HCT116 (cell line): Measurements from ENCODE around the gene CELF3.

Experiments used
- CBX3 ChIP-seq: IDR thresholded peaks from 2 replicates; pipeline ENCODE4 v1.6.1; 2012; ENCODE audit warnings: low read depth
- CTCF ChIP-seq, 3 experiments: fragments of 200-600 bp in 1 of 3; sonication (generic) in 1 of 3; IDR thresholded peaks in 2 of 3; conservative IDR thresholded peaks in 1 of 3; 2 replicates each; pipeline ENCODE4 v1.5.1; 2012 to 2017; ENCODE audit warnings: low read depth in 2 of 3, low read length in 2 of 3, antibody characterized with exemption in 1 of 3, borderline replicate concordance in 1 of 3, control low read depth in 1 of 3, mild to moderate bottlenecking in 1 of 3, mixed read lengths in 1 of 3, mixed run types in 1 of 3, moderate library complexity in 1 of 3; ENCODE audit not compliant: insufficient read depth in 1 of 3
- EGR1 ChIP-seq: IDR thresholded peaks from 2 replicates; pipeline ENCODE4 v1.6.1; 2012; ENCODE audit warnings: low read depth
- EZH2 ChIP-seq: fragments of 200-600 bp; sonication (generic); IDR thresholded peaks from 2 replicates; pipeline ENCODE4 v1.6.1; 2017; ENCODE audit warnings: antibody characterized with exemption, mixed run types
- EZH2phosphoT487 ChIP-seq: fragments of 200-600 bp; IDR thresholded peaks from 2 replicates; pipeline ENCODE4 v1.6.1; 2018; ENCODE audit warnings: antibody characterized with exemption, borderline replicate concordance
- FOSL1 ChIP-seq: IDR thresholded peaks from 2 replicates; pipeline ENCODE4 v1.6.1; 2012; ENCODE audit warnings: low read depth
- POLR2A ChIP-seq: IDR thresholded peaks from 2 replicates; pipeline ENCODE4 v1.7.0; 2011; ENCODE audit warnings: borderline replicate concordance; ENCODE audit not compliant: insufficient read depth, insufficient read length; ENCODE audit errors: extremely low read depth
- RAD21 ChIP-seq: IDR thresholded peaks from 2 replicates; pipeline ENCODE4 v1.6.1; 2012; ENCODE audit warnings: low read depth, mild to moderate bottlenecking
- SIN3A ChIP-seq: IDR thresholded peaks from 2 replicates; pipeline ENCODE4 v1.6.1; 2012; ENCODE audit warnings: low read depth
- SP1 ChIP-seq: IDR thresholded peaks from 2 replicates; pipeline ENCODE4 v1.6.1; 2012; ENCODE audit warnings: low read depth
- TCF7L2 ChIP-seq: IDR thresholded peaks from 2 replicates; pipeline ENCODE4 v1.7.0; 2011; ENCODE audit warnings: borderline replicate concordance, inconsistent platforms; ENCODE audit not compliant: insufficient read depth, insufficient read length; ENCODE audit errors: extremely low read depth
- ZFX ChIP-seq: fragments of 450-650 bp; IDR thresholded peaks from 2 replicates; pipeline ENCODE4 v1.6.1; 2017
- TF ChIP-seq, protein P1 (sequence below): IDR thresholded peaks from 2 replicates; pipeline ENCODE4 v1.6.1; 2012
- TF ChIP-seq, protein P2 (sequence below): IDR thresholded peaks from 2 replicates; pipeline ENCODE4 v1.6.1; 2012

DNA sequence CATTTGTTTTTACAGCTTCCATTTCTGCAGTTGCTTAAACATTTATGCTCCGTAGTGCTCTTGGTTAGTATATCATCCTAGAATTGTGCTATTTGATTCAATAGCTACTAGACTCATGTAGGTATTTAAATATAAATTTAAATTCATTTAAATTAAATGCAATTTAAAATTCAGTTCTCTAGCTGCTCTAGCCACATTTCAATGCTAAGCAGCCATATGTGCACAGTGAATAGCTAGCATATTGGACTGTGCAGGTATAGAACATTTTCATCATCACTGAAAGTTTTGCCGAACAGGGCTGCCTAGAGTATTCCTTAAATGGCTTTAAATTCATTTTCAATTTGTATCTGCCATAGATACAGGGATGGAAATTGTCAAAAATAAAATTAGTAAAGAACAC, 32.5 kb downstream of the CELF3 start:
- no peak for TF ChIP-seq SP1
- TF ChIP-seq, protein P1, sequence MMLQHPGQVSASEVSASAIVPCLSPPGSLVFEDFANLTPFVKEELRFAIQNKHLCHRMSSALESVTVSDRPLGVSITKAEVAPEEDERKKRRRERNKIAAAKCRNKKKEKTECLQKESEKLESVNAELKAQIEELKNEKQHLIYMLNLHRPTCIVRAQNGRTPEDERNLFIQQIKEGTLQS = no peak
- TF ChIP-seq CTCF (IDR thresholded peaks at IDR 0.05 in 2 of 3, conservative IDR thresholded peaks at IDR 0.05 in 1 of 3; ENCODE audit: borderline replicate concordance in 1 of 3, insufficient read depth in 1 of 3, low read depth in 2 of 3, low read length in 2 of 3) = no peak
- TF ChIP-seq CBX3 = no peak
- TF ChIP-seq TCF7L2 = no peak
- no peak for TF ChIP-seq EZH2
- TF ChIP-seq EZH2phosphoT487 = no peak
- no peak for TF ChIP-seq RAD21
- TF ChIP-seq POLR2A = no peak
- no peak for TF ChIP-seq FOSL1
- TF ChIP-seq SIN3A = no peak
- TF ChIP-seq ZFX = no peak
- TF ChIP-seq EGR1 = no peak
- TF ChIP-seq, protein P2, sequence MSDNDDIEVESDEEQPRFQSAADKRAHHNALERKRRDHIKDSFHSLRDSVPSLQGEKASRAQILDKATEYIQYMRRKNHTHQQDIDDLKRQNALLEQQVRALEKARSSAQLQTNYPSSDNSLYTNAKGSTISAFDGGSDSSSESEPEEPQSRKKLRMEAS = no peak
